MM.1S (cell line): ENCODE results near the gene HOXD4.

ENCODE experiments used
- DNase-seq: peaks from one replicate; pipeline ENCODE4 v3.0.0-alpha.2; 2015
- H2AFZ ChIP-seq: fragments of 300-600 bp; sonication (generic); 2 replicates; pipeline ENCODE4 v1.6.0; 2016; ENCODE audit warnings: antibody characterized with exemption, low read length
- H3F3A ChIP-seq: fragments of 300-600 bp; sonication (generic); 2 replicates; pipeline ENCODE4 v1.6.1; 2016; ENCODE audit warnings: mild to moderate bottlenecking, antibody characterized with exemption, low read length, moderate library complexity, mixed read lengths; ENCODE audit not compliant: insufficient read depth
- H3K27ac ChIP-seq: fragments of 300-600 bp; sonication (generic); 2 replicates; pipeline ENCODE4 v1.5.1; 2016; ENCODE audit warnings: mild to moderate bottlenecking, low read length
- H3K27me3 ChIP-seq: fragments of 300-600 bp; sonication (generic); replicated peaks from 2 replicates; pipeline ENCODE4 v1.6.0; 2016; ENCODE audit warnings: low read length; ENCODE audit not compliant: insufficient read depth
- H3K36me3 ChIP-seq: fragments of 300-600 bp; sonication (generic); replicated peaks from 2 replicates; pipeline ENCODE4 v1.6.1; 2016; ENCODE audit warnings: mild to moderate bottlenecking, low read length, mixed read lengths; ENCODE audit not compliant: insufficient read depth
- H3K4me1 ChIP-seq: fragments of 300-600 bp; sonication (generic); 2 replicates; pipeline ENCODE4 v1.6.1; 2016; ENCODE audit warnings: low read length, mixed read lengths
- H3K4me2 ChIP-seq: fragments of 300-600 bp; sonication (generic); 2 replicates; pipeline ENCODE4 v1.6.0; 2016; ENCODE audit warnings: low read depth, low read length
- H3K4me3 ChIP-seq: fragments of 300-600 bp; sonication (generic); 2 replicates; pipeline ENCODE4 v1.5.1; 2016; ENCODE audit warnings: low read length, mixed read lengths
- H3K79me2 ChIP-seq: fragments of 300-600 bp; sonication (generic); 2 replicates; pipeline ENCODE4 v1.6.1; 2016; ENCODE audit warnings: mixed run types, low read length, mixed read lengths
- H3K9ac ChIP-seq: fragments of 300-600 bp; sonication (generic); 2 replicates; pipeline ENCODE4 v1.6.1; 2016; ENCODE audit warnings: low read length, mixed read lengths
- H3K9me2 ChIP-seq: fragments of 300-600 bp; sonication (generic); replicated peaks from 2 replicates; pipeline ENCODE4 v1.6.1; 2016; ENCODE audit warnings: mild to moderate bottlenecking, low read length, mixed read lengths; ENCODE audit not compliant: insufficient read depth
- H3K9me3 ChIP-seq: fragments of 300-600 bp; sonication (generic); replicated peaks from 2 replicates; pipeline ENCODE4 v1.6.1; 2016; ENCODE audit warnings: mild to moderate bottlenecking, low read length, mixed read lengths; ENCODE audit not compliant: insufficient read depth
- H4K20me1 ChIP-seq: fragments of 300-600 bp; sonication (generic); 2 replicates; pipeline ENCODE4 v1.6.1; 2016; ENCODE audit warnings: mild to moderate bottlenecking, low read length, moderate library complexity, mixed read lengths; ENCODE audit not compliant: insufficient read depth
- EZH2 ChIP-seq: fragments of 300-600 bp; sonication (generic); optimal IDR thresholded peaks from 2 replicates; pipeline ENCODE3; 2017; ENCODE audit warnings: low read depth, mild to moderate bottlenecking, antibody characterized with exemption, low read length, mixed read lengths
- EZH2phosphoT487 ChIP-seq: fragments of 300-600 bp; sonication (generic); IDR thresholded peaks from 2 replicates; pipeline ENCODE4 v1.6.1; 2018; ENCODE audit warnings: antibody characterized with exemption, low read length
- TF ChIP-seq, protein P1 (sequence below): fragments of 300-600 bp; sonication (generic); IDR thresholded peaks from 2 replicates; pipeline ENCODE4 v1.5.1; 2016; ENCODE audit warnings: antibody characterized with exemption, low read length, mixed read lengths

The HOXD4 gene

GRCh38 chr2:176156807-176157498 is 5.6 kb downstream of the HOXD4 start, which contains the start of gene HOXD3:
Gene HOXD3 (plus strand): TSS chr2:176157307. CDS start chr2:176169115, 11,808 bp downstream.
- no peaks in the 10 kb centered on the region for H3F3A ChIP-seq
- H3K36me3 ChIP-seq: no peaks in the 10 kb centered on the region
- no peaks in the 10 kb centered on the region for H3K4me1 ChIP-seq
- no peak within 1 kb of the TSS for H3K9ac ChIP-seq
- peaks cover 5% of the 10 kb centered on the region; the same call in 1 of the 2 replicates for H3K27me3 ChIP-seq
- no peak within 1 kb of the TSS for H3K27ac ChIP-seq
- no peaks in the 10 kb centered on the region for H3K9me2 ChIP-seq
- TF ChIP-seq, protein P1, sequence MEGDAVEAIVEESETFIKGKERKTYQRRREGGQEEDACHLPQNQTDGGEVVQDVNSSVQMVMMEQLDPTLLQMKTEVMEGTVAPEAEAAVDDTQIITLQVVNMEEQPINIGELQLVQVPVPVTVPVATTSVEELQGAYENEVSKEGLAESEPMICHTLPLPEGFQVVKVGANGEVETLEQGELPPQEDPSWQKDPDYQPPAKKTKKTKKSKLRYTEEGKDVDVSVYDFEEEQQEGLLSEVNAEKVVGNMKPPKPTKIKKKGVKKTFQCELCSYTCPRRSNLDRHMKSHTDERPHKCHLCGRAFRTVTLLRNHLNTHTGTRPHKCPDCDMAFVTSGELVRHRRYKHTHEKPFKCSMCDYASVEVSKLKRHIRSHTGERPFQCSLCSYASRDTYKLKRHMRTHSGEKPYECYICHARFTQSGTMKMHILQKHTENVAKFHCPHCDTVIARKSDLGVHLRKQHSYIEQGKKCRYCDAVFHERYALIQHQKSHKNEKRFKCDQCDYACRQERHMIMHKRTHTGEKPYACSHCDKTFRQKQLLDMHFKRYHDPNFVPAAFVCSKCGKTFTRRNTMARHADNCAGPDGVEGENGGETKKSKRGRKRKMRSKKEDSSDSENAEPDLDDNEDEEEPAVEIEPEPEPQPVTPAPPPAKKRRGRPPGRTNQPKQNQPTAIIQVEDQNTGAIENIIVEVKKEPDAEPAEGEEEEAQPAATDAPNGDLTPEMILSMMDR: no peak
- TF ChIP-seq EZH2 (no peak), EZH2phosphoT487 (no peak)
- no peaks in the 10 kb centered on the region for H3K79me2 ChIP-seq
- H3K4me2 ChIP-seq: no peak within 1 kb of the TSS
- DNase-seq: no peak
- H3K4me3 ChIP-seq: no peak within 1 kb of the TSS
- H4K20me1 ChIP-seq: no peaks in the 10 kb centered on the region
- no peaks in the 10 kb centered on the region for H3K9me3 ChIP-seq
- no peak within 1 kb of the TSS for H2AFZ ChIP-seq

DNA sequence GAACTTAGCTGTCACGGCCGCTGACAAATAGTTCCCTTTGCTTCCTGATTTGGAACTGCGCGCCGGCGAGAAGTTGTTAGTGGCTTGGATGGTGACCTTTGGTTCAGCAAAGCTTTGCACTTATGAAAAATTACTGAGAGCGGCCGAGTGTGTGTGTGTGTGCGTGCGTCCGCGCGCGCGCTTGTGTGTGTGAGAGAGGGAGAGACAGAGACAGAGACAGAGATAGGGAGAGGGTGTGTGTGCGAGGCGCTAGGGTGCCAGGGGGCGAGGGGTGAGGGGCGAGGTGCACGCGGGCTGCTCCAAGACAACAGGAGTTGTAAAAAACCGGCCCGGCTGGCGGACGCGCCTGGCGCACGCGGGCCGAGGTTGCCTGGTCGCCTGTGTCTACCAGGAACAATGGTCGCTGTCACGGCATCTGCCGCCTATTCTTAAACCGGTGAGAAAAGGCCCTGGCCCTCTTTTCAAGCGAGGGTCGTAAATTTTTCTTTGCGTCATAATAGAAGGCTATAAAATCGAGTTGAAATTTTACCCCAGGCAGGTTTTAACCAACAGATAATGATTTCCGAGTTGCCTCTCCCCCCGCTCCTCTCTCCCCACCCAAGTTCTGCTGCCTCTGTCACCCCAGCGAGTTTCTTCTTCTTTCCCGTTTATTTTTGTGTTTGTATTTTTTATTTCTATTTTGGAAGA is 6.3 kb downstream of the HOXD4 start:
- no peak for DNase-seq
- Histone ChIP-seq H3K4me1 (no peaks in the 10 kb centered on the region), H3K9me2 (no peaks in the 10 kb centered on the region), H3K4me3 (no peak overlapping the region), H3K4me2 (no peak overlapping the region), H4K20me1 (no peaks in the 10 kb centered on the region), H3K79me2 (no peaks in the 10 kb centered on the region), H3K27ac (no peak overlapping the region), H3K27me3 (peaks cover 5% of the 10 kb centered on the region; the same call in 1 of the 2 replicates), H3K9me3 (no peaks in the 10 kb centered on the region), H2AFZ (no peak overlapping the region), H3F3A (no peaks in the 10 kb centered on the region), H3K9ac (no peak overlapping the region), H3K36me3 (no peaks in the 10 kb centered on the region)
- TF ChIP-seq, protein P1: no peak
- TF ChIP-seq EZH2: no peak
- TF ChIP-seq EZH2phosphoT487: no peak

DNA sequence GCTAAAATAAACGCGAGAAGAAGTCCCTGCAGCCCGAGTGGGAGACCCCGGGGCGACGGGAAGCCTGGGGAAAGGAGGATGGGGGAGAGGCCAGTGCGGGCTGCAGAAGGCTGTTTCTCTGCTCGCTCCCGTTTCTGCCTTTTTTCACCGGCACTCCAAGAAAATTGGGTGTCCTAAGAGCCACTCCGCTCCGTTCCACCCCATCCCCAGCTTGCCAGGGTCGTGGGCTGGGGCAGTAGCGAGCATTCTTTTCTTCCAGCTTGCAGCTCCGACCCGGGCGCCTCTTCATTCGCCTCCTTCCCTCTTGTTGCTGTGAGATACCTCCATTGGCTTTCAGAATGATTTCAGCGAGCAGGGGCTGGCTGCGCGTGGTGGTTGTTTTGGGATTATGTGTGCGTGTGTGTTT is 6.8 kb downstream of the HOXD4 start:
- Histone ChIP-seq H3K4me2 (no peak overlapping the region), H3K9me3 (no peaks in the 10 kb centered on the region), H3K9ac (no peak overlapping the region), H3K27ac (no peak overlapping the region), H3K27me3 (peaks cover 5% of the 10 kb centered on the region; the same call in 1 of the 2 replicates), H3K4me1 (no peaks in the 10 kb centered on the region), H3K9me2 (no peaks in the 10 kb centered on the region), H3K36me3 (no peaks in the 10 kb centered on the region), H3K4me3 (no peak overlapping the region), H2AFZ (no peak overlapping the region), H4K20me1 (no peaks in the 10 kb centered on the region), H3K79me2 (no peaks in the 10 kb centered on the region), H3F3A (no peaks in the 10 kb centered on the region)
- no peak for DNase-seq
- TF ChIP-seq EZH2phosphoT487 (no peak), EZH2 (no peak)
- TF ChIP-seq, protein P1: no peak
